ENCODE data around the gene SCMH1. TPM values are rescaled to one million over a fixed set of nuclear protein-coding genes. Genes with fewer than 3 reads are reported as not detected.

Gene SCMH1
- 10 to 100 TPM; 31.4 to 54.5 (median 36.6) TPM for total RNA-seq

- peaks cover 20 to 45% (median 28%) of the 10 kb centered on the region in 4 donors for H3K4me1 ChIP-seq
- no peaks in the 10 kb centered on the region for H3K36me3 ChIP-seq
- DNase-seq (peak; percentile 35 to 92), ATAC-seq (ENCODE audit: low FRiP score in 2 of 2) (peak; percentile 65 to 86)
- H3K4me3 ChIP-seq, result peak within 1 kb of the TSS; percentile 76 to 95 (median 90)
- H3K9me3 ChIP-seq, result no peaks in the 10 kb centered on the region
- TF ChIP-seq POLR2AphosphoS5 (IDR thresholded peaks at IDR 0.05) (peak in 1 of 2 donors; percentile 30), POLR2A (IDR thresholded peaks at IDR 0.05) (peak in 1 of 4 donors; percentile 52), CTCF (IDR thresholded peaks at IDR 0.05) (no peak), EP300 (IDR thresholded peaks at IDR 0.05) (no peak)
- no peaks in the 10 kb centered on the region for H3K27me3 ChIP-seq
- peak within 1 kb of the TSS; percentile 91 to 99 (median 95) for H3K27ac ChIP-seq
- WGBS, 2 donors, result 0 to 1% methylated on average over 6 to 24 of the region's 85 CpGs
Measured at GRCh38 chr1:41241749-41242341, at the start of gene SCMH1. Gene SCMH1, minus strand, starts transcription at chr1:41242306. Its CDS starts 56,173 bp downstream, at chr1:41186133.

GRCh38 chr1:41291195-41291594, 49.1 kb upstream of the SCMH1 start:
- Histone ChIP-seq H3K4me3 (no peak overlapping the region), H3K27me3 (no peaks in the 10 kb centered on the region), H3K27ac (no peak overlapping the region), H3K36me3 (no peaks in the 10 kb centered on the region), H3K4me1 (no peaks in the 10 kb centered on the region), H3K9me3 (no peaks in the 10 kb centered on the region)
- DNase-seq (no peak), ATAC-seq (ENCODE audit: low FRiP score in 2 of 2) (no peak)
- TF ChIP-seq EP300 (IDR thresholded peaks at IDR 0.05) (no peak), POLR2AphosphoS5 (IDR thresholded peaks at IDR 0.05) (no peak), CTCF (IDR thresholded peaks at IDR 0.05) (no peak), POLR2A (IDR thresholded peaks at IDR 0.05) (no peak)
- WGBS, 2 donors, result 71 to 83% methylated on average over 5 of the region's 5 CpGs

GRCh38 chr1:41289196-41289595, 47.1 kb upstream of the SCMH1 start:
- WGBS, 2 donors, result 93% methylated on average over 5 of the region's 5 CpGs
- no peak overlapping the region for H3K4me3 ChIP-seq
- H3K4me1 ChIP-seq, result peaks cover 0 to 3% (median 0%) of the 10 kb centered on the region in 4 donors

GRCh38 chr1:41286992-41287391, 44.9 kb upstream of the SCMH1 start:
- Histone ChIP-seq H3K36me3 (no peaks in the 10 kb centered on the region), H3K4me3 (no peak overlapping the region), H3K9me3 (no peaks in the 10 kb centered on the region), H3K4me1 (peaks cover 0 to 3% (median 0%) of the 10 kb centered on the region in 4 donors), H3K27ac (no peak overlapping the region), H3K27me3 (no peaks in the 10 kb centered on the region)
- TF ChIP-seq EP300 (IDR thresholded peaks at IDR 0.05) (no peak), CTCF (IDR thresholded peaks at IDR 0.05) (no peak), POLR2A (IDR thresholded peaks at IDR 0.05) (no peak), POLR2AphosphoS5 (IDR thresholded peaks at IDR 0.05) (no peak)
- no peak for ATAC-seq (ENCODE audit: low FRiP score in 2 of 2)
- no peak for DNase-seq
- WGBS, 2 donors, result 68 to 85% methylated on average over 4 of the region's 4 CpGs

More at GRCh38 chr1:41289196-41289595, 47.1 kb upstream of the SCMH1 start:
- Histone ChIP-seq H3K9me3 (no peaks in the 10 kb centered on the region), H3K27me3 (no peaks in the 10 kb centered on the region), H3K27ac (no peak overlapping the region), H3K36me3 (no peaks in the 10 kb centered on the region)
- DNase-seq (no peak), ATAC-seq (ENCODE audit: low FRiP score in 2 of 2) (no peak)
- TF ChIP-seq CTCF (IDR thresholded peaks at IDR 0.05) (no peak), POLR2A (IDR thresholded peaks at IDR 0.05) (no peak), EP300 (IDR thresholded peaks at IDR 0.05) (no peak), POLR2AphosphoS5 (IDR thresholded peaks at IDR 0.05) (no peak)

- no peaks in the 10 kb centered on the region for H3K27me3 ChIP-seq
- no peak for ATAC-seq (ENCODE audit: low FRiP score in 2 of 2)
- TF ChIP-seq POLR2A (IDR thresholded peaks at IDR 0.05) (no peak), POLR2AphosphoS5 (IDR thresholded peaks at IDR 0.05) (no peak), EP300 (IDR thresholded peaks at IDR 0.05) (no peak), CTCF (IDR thresholded peaks at IDR 0.05) (no peak)
- no peaks in the 10 kb centered on the region for H3K9me3 ChIP-seq
- WGBS, 2 donors, result 65 to 82% methylated on average over 1 to 3 of the region's 3 CpGs
- no peak for DNase-seq
- H3K27ac ChIP-seq, result no peak overlapping the region
- no peaks in the 10 kb centered on the region for H3K36me3 ChIP-seq
- peaks cover 0 to 3% (median 2%) of the 10 kb centered on the region in 4 donors for H3K4me1 ChIP-seq
- H3K4me3 ChIP-seq, result no peak overlapping the region
Measured at GRCh38 chr1:41286486-41286885, 44.4 kb upstream of the SCMH1 start.

All from upper lobe of left lung (tissue), 6 donors.